PC-3 (cell line): ENCODE measurements around the gene ZBTB16.

Experiments used
- CTCF ChIP-seq: fragments of 300-600 bp; sonication (generic); conservative IDR thresholded peaks from 2 replicates; pipeline ENCODE4 v1.5.1; 2017; ENCODE audit warnings: antibody characterized with exemption, low read depth, mild to moderate bottlenecking, low read length
- EZH2phosphoT487 ChIP-seq: fragments of 300-600 bp; sonication (generic); IDR thresholded peaks from 2 replicates; pipeline ENCODE4 v1.6.1; 2018; ENCODE audit warnings: mild to moderate bottlenecking, antibody characterized with exemption, low read length, borderline replicate concordance

GRCh38 chr11:114063829-114064201 lies 4.3 kb downstream of the ZBTB16 start:
- TF ChIP-seq CTCF = no peak
- no peak for TF ChIP-seq EZH2phosphoT487
